ENCODE data around the gene SH2D6. TPM values are rescaled to one million over a fixed set of nuclear protein-coding genes. Genes with fewer than 3 reads are reported as not detected.

SH2D6 gene
- total and polyA plus RNA-seq, 8 donors = 1.1 to 14.5 (median 2.2) TPM; not detected in 2

DNA sequence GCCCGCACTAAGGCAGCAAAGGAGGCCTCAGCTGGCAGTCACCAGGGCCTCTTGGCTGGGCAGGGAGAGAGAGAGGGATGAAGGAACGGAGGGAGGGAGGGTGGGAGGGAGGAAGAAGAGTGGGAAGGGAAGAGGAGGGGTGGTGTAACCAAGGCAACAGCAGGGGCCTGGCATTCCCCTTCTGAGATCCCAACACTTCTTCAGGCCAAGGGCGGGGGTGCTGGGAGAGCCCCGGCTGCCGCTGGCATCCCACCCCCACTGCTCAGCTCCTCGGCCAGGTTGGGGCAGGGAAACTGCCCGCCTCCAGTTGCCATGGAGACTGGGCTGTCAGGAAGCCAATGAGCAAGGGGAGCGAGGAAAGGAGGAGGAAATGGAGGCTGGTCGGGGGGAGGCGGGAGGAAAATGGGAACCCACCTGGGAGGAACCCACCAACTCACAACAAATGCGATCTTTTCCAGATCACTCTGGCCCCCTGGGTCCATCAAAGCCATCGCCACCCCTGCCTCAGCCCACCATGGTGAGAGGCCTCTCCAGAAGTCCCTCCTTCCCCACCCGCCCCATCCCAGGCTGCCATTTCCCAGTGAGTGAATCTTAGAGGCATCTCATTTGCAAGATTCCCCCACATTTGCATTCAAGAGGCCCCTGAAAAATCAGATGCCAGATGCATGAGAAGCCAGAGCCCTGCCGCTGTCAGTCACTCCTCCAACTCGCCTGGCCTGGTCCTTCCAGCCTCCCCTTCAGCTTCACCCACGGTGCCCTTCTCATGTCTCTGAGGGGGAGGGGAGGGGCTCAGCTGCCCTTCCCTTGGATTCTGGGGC, 12.4 kb downstream of the SH2D6 start:
- no peak overlapping the region for H3K4me3 ChIP-seq
- DNase-seq = peak in 1 of 2 donors; percentile 87
- no peaks in the 10 kb centered on the region for H3K36me3 ChIP-seq
- WGBS, 5 donors = 76 to 91% (median 78%) methylated on average over 15 to 16 of the region's 16 CpGs
- H3K4me1 ChIP-seq = peaks cover 26 to 44% (median 42%) of the 10 kb centered on the region in 4 donors
- no peaks in the 10 kb centered on the region for H3K27me3 ChIP-seq
- intact Hi-C loops (cut with DNase I; ENCODE audit: low total_unique reads) = no loop called here
- no peaks in the 10 kb centered on the region for H3K9me3 ChIP-seq
- TF ChIP-seq EP300 (IDR thresholded peaks at IDR 0.05) (no peak), POLR2A (IDR thresholded peaks at IDR 0.05) (no peak), POLR2AphosphoS5 (IDR thresholded peaks at IDR 0.05) (no peak)
- TF ChIP-seq, protein P1, sequence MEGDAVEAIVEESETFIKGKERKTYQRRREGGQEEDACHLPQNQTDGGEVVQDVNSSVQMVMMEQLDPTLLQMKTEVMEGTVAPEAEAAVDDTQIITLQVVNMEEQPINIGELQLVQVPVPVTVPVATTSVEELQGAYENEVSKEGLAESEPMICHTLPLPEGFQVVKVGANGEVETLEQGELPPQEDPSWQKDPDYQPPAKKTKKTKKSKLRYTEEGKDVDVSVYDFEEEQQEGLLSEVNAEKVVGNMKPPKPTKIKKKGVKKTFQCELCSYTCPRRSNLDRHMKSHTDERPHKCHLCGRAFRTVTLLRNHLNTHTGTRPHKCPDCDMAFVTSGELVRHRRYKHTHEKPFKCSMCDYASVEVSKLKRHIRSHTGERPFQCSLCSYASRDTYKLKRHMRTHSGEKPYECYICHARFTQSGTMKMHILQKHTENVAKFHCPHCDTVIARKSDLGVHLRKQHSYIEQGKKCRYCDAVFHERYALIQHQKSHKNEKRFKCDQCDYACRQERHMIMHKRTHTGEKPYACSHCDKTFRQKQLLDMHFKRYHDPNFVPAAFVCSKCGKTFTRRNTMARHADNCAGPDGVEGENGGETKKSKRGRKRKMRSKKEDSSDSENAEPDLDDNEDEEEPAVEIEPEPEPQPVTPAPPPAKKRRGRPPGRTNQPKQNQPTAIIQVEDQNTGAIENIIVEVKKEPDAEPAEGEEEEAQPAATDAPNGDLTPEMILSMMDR (IDR thresholded peaks at IDR 0.05) = no peak
- peak overlapping the region in 1 of 5 donors; percentile 40 for H3K27ac ChIP-seq

DNA sequence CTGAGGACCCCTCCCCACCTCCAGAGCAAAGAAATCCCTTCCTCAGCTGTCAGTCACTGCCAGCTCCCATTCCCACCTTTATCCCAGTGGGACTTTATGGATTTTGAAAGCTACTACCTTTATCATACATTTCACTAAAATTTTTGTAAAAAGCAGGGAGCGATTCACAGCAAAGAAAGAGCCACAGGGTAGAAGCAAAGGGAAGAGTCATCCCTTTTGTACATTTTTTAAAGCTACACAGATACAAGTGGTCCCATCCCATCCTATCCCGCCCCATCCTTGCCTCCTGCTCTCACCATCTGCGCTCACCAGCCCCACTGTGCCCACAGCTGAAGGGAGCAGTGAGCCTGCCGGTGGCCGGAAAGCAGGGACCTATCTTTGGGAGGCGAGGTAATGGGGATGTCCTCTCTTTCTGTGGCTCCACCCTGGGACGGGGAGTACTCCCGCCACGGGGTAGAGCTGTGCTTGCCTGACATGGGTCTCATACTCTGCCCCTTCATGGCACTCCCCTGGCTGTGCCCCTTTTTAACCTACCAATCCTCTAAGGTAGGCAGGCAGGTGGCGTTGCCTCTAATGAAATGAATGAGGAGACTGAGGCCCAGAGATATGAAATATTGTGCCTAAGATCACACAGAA, 13.2 kb downstream of the SH2D6 start:
- intact Hi-C loops (cut with DNase I; ENCODE audit: low total_unique reads) = no loop called here
- no peaks in the 10 kb centered on the region for H3K36me3 ChIP-seq
- H3K9me3 ChIP-seq = no peaks in the 10 kb centered on the region
- peaks cover 29 to 50% (median 47%) of the 10 kb centered on the region in 4 donors for H3K4me1 ChIP-seq
- no peaks in the 10 kb centered on the region for H3K27me3 ChIP-seq
- DNase-seq = no peak
- H3K27ac ChIP-seq = no peak overlapping the region
- WGBS, 5 donors = 85 to 98% (median 91%) methylated on average over 10 of the region's 10 CpGs
- TF ChIP-seq POLR2A (IDR thresholded peaks at IDR 0.05) (no peak), EP300 (IDR thresholded peaks at IDR 0.05) (no peak), POLR2AphosphoS5 (IDR thresholded peaks at IDR 0.05) (no peak)
- TF ChIP-seq, protein P1 (IDR thresholded peaks at IDR 0.05) = no peak
- no peak overlapping the region for H3K4me3 ChIP-seq

DNA sequence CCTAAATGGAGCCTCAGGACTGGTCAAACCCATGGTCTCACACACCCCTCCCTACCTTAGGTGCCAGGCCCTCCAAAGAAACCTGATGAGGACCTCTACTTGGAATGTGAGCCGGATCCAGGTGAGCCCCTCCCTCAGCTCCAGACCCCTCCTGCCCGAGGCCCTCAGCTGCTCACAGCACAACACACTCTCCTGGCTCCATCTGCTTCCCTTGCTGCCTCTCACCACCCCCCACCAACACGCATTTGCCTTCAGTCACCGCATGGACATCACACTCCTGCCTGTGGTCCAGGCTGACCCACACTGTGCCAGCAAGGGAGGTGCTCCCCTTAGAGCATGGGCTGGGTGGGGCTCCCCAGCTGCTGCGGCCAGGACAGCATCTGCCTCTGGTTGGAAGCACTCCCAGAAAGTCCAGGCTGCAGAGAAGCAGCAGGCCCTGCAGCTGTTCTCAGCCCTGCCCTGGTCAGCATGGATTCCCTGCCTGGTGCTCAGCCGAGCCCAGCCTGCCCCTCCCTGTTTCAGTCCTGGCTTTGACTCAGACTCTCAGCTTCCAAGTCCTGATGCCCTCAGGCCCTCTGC, 15.1 kb downstream of the SH2D6 start:
- DNase-seq = peak; percentile 83 to 93
- Histone ChIP-seq H3K4me1 (peaks cover 39 to 61% (median 56%) of the 10 kb centered on the region in 4 donors), H3K36me3 (no peaks in the 10 kb centered on the region), H3K4me3 (no peak overlapping the region), H3K27ac (peak overlapping the region; percentile 62 to 98 (median 97)), H3K27me3 (no peaks in the 10 kb centered on the region), H3K9me3 (no peaks in the 10 kb centered on the region)
- TF ChIP-seq, protein P1 (IDR thresholded peaks at IDR 0.05) = no peak
- TF ChIP-seq POLR2A (IDR thresholded peaks at IDR 0.05) (no peak), EP300 (IDR thresholded peaks at IDR 0.05) (peak; percentile 46), POLR2AphosphoS5 (IDR thresholded peaks at IDR 0.05) (peak; percentile 61 to 85 (median 77))
- intact Hi-C loops (cut with DNase I; ENCODE audit: low total_unique reads) = no loop called here
- WGBS, 5 donors = 31 to 47% (median 41%) methylated on average over 6 of the region's 6 CpGs

DNA sequence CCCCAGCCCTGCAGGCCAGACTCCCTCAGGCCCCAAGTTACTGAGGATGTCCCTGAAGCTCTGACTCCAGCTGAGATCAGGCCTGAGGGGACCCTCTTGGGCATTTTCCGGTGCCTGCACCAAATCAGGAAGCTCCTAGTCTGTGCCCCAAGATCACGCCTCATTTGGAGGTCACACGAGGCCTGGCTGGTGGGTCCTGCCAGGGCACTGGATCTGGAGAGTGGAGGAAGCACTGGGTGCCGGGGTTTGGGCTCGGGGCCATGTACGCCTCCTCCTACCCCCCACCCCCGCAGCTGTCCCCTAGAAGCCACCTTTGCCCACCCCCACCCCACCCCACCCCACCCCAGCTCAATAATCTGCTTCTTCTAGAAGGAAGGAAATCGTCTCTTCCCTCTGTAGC, 16.2 kb downstream of the SH2D6 start:
- no peaks in the 10 kb centered on the region for H3K27me3 ChIP-seq
- intact Hi-C loops (cut with DNase I; ENCODE audit: low total_unique reads) = no loop called here
- peaks cover 46 to 71% (median 67%) of the 10 kb centered on the region in 4 donors for H3K4me1 ChIP-seq
- no peak for TF ChIP-seq POLR2A (IDR thresholded peaks at IDR 0.05)
- TF ChIP-seq, protein P1 (IDR thresholded peaks at IDR 0.05) = no peak
- TF ChIP-seq EP300 (IDR thresholded peaks at IDR 0.05) = no peak
- TF ChIP-seq POLR2AphosphoS5 (IDR thresholded peaks at IDR 0.05) = no peak
- WGBS, 5 donors = 75 to 85% (median 80%) methylated on average over 4 to 8 of the region's 8 CpGs
- peak overlapping the region; percentile 62 to 98 (median 97) for H3K27ac ChIP-seq
- no peaks in the 10 kb centered on the region for H3K36me3 ChIP-seq
- DNase-seq = no peak
- no peaks in the 10 kb centered on the region for H3K9me3 ChIP-seq
- H3K4me3 ChIP-seq = no peak overlapping the region
